HepG2 (cell line): ENCODE results near the gene TMEM14A. TPM values are rescaled to one million over a fixed set of nuclear protein-coding genes. Genes with fewer than 3 reads are reported as not detected.

Experiments
- ATAD3A ChIP-seq: sonication (generic); formaldehyde crosslinking; IDR thresholded peaks from 2 replicates; pipeline ENCODE4 v1.4.0; 2020; ENCODE audit warnings: missing genetic modification reagents
- EEA1 ChIP-seq: sonication (generic); formaldehyde crosslinking; IDR thresholded peaks from 2 replicates; pipeline ENCODE4 v1.5.1; 2020; ENCODE audit warnings: mild to moderate bottlenecking, missing genetic modification reagents, borderline replicate concordance
- EED ChIP-seq: sonication (generic); formaldehyde crosslinking; IDR thresholded peaks from 2 replicates; pipeline ENCODE4 v1.5.0; 2020; ENCODE audit warnings: mild to moderate bottlenecking, missing genetic modification reagents
- KDM1A ChIP-seq: IDR thresholded peaks from 2 replicates; pipeline ENCODE4 v1.6.1; 2016; ENCODE audit warnings: missing compliant biosample characterization
- MBD4 ChIP-seq: IDR thresholded peaks from 2 replicates; pipeline ENCODE4 v1.6.1; 2012; ENCODE audit warnings: low read length, inconsistent platforms, borderline replicate concordance
- MYC ChIP-seq: sonication (generic); formaldehyde crosslinking; IDR thresholded peaks from 2 replicates; pipeline ENCODE4 v1.9.0; 2021; ENCODE audit warnings: missing genetic modification reagents, borderline replicate concordance
- RBFOX2 ChIP-seq: fragments of 200-400 bp; formaldehyde crosslinking; IDR thresholded peaks from 2 replicates; pipeline ENCODE4 v1.6.1; 2017; ENCODE audit warnings: low read depth, mild to moderate bottlenecking, low read length
- TEAD3 ChIP-seq: optimal IDR thresholded peaks from 2 replicates; pipeline ENCODE3; 2016; ENCODE audit warnings: borderline replicate concordance
- TOPORS ChIP-seq: sonication (generic); formaldehyde crosslinking; IDR thresholded peaks from 2 replicates; pipeline ENCODE4 v1.8.0; 2023; ENCODE audit warnings: mild to moderate bottlenecking, missing genetic modification reagents
- ZBTB3 ChIP-seq: sonication (generic); formaldehyde crosslinking; IDR thresholded peaks from 2 replicates; pipeline ENCODE4 v1.4.0; 2020; ENCODE audit warnings: low read depth, mild to moderate bottlenecking, moderate library complexity, missing genetic modification reagents, borderline replicate concordance
- ZNF225 ChIP-seq: sonication (generic); formaldehyde crosslinking; IDR thresholded peaks from 2 replicates; pipeline ENCODE4 v1.4.0; 2020; ENCODE audit warnings: mild to moderate bottlenecking, missing genetic modification reagents
- ZNF484 ChIP-seq: sonication (generic); formaldehyde crosslinking; IDR thresholded peaks from 2 replicates; pipeline ENCODE4 v1.5.1; 2020; ENCODE audit warnings: mild to moderate bottlenecking, low read depth, missing genetic modification reagents, borderline replicate concordance
- ZNF615 ChIP-seq: sonication (generic); formaldehyde crosslinking; IDR thresholded peaks from 2 replicates; pipeline ENCODE4 v1.5.0; 2020; ENCODE audit warnings: mild to moderate bottlenecking, missing genetic modification reagents, borderline replicate concordance
- ZNF619 ChIP-seq: sonication (generic); formaldehyde crosslinking; IDR thresholded peaks from 2 replicates; pipeline ENCODE4 v1.4.0; 2020; ENCODE audit warnings: mild to moderate bottlenecking, missing genetic modification reagents
- ZNF7 ChIP-seq: IDR thresholded peaks from 2 replicates; pipeline ENCODE4 v1.6.1; 2016; ENCODE audit warnings: missing biosample characterization, missing genetic modification reagents
- ZNF75D ChIP-seq: sonication (generic); formaldehyde crosslinking; IDR thresholded peaks from 2 replicates; pipeline ENCODE4 v1.8.1; 2023; ENCODE audit warnings: missing genetic modification reagents, mild to moderate bottlenecking, borderline replicate concordance
- ZNF782 ChIP-seq: sonication (generic); formaldehyde crosslinking; IDR thresholded peaks from 2 replicates; pipeline ENCODE4 v1.4.0; 2020; ENCODE audit warnings: missing genetic modification reagents, mild to moderate bottlenecking, borderline replicate concordance
- ZNF790 ChIP-seq: sonication (generic); formaldehyde crosslinking; IDR thresholded peaks from 2 replicates; pipeline ENCODE4 v1.8.0; 2022; ENCODE audit warnings: missing genetic modification reagents, mild to moderate bottlenecking, borderline replicate concordance
- polyA plus RNA-seq, 8 experiments: library from polyadenylated mRNA; depleted of rRNA in 3 of 8; stranded (reverse) in 7 of 8; unstranded in 1 of 8; fragments of >200 nt; fragmentation: Illumina TruSeq in 4 of 8; extraction: Trizol in 4 of 8; gene quantifications; 2 replicates each; pipeline versions ENCODE4 v1.2.1 to v1.2.3, GENCODE V29; 2011 to 2016; ENCODE audit warnings: low read depth in 4 of 8, missing spikeins in 1 of 8, mixed read lengths in 1 of 8; ENCODE audit not compliant: insufficient read depth in 1 of 8
- total RNA-seq, 5 experiments: library from RNA; depleted of rRNA; stranded (reverse); fragments of >200 nt; fragmentation: Illumina TruSeq; extraction: Trizol; gene quantifications; 2 replicates each; pipeline ENCODE4 v1.2.3, GENCODE V29; 2016; ENCODE audit warnings: low read depth in 1 of 5
- TF ChIP-seq, protein P1 (sequence below): sonication (generic); formaldehyde crosslinking; IDR thresholded peaks from 2 replicates; pipeline ENCODE4 v1.4.0; 2020; ENCODE audit warnings: missing genetic modification reagents
- TF ChIP-seq, protein P2 (sequence below): sonication (generic); formaldehyde crosslinking; IDR thresholded peaks from 2 replicates; pipeline ENCODE4 v1.8.1; 2022; ENCODE audit warnings: mild to moderate bottlenecking, missing genetic modification reagents
- TF ChIP-seq, protein P3 (sequence below): sonication (generic); formaldehyde crosslinking; conservative IDR thresholded peaks from 2 replicates; pipeline ENCODE4 v1.8.0; 2022; ENCODE audit warnings: low read depth, missing genetic modification reagents
- TF ChIP-seq, protein P4 (sequence below): sonication (generic); formaldehyde crosslinking; IDR thresholded peaks from 2 replicates; pipeline ENCODE4 v1.4.0; 2020; ENCODE audit warnings: missing genetic modification reagents

The TMEM14A gene
- total and polyA plus RNA-seq, 2 of the 13 experiments (the other 11 are each of a cell fraction or from before 2014, with no cell fraction given): 24.6 to 73.7 TPM

DNA sequence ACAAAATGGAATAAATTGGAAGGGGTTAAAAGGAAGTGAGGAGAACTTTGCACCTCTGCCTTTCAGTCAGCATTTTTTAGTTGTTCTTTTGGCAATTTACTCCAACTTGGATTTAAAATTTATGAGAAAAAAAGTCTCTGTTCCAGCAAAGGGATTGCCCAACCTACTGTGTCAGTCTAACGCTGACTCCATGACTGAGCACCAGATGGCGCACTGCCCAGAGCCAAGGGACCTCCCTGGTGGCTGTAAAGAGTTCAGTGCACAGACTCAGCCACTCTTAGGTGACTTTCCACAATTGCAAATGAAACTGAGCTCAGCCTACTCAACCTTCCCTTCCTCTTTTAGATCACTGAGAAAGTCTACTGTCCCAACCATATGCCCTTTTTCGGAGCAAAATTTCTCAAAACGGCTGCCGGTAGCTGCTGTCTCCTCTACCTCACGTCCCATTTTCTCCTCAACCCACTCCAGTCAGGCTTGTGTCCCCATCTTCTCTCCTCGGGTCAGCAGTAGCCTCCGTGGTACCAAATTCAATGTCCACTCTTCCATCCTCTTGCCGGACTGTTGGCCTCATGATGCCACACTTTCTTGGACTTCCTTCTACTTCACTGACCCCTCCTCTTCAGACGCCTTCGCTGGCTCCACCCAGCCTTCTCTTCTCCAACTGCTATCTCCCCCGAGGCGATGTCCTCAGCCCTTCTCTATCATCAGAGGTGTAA, 53.7 kb downstream of the TMEM14A start (continued):
- TF ChIP-seq ZNF7 (CRISPR knock-in tag) (no peak), EEA1 (CRISPR knock-in tag) (no peak), ZNF782 (CRISPR knock-in tag) (no peak), MYC (CRISPR knock-in tag) (0 out of 2 replicates have a peak, but pooled peaks have one; percentile 8), ZNF484 (CRISPR knock-in tag) (no peak), ZNF615 (no peak), ZNF619 (CRISPR knock-in tag) (no peak), TOPORS (CRISPR knock-in tag) (0 out of 2 replicates have a peak, but pooled peaks have one; percentile 23), TEAD3 (CRISPR knock-in tag) (peak; percentile 78), ZNF75D (CRISPR knock-in tag) (no peak), ATAD3A (CRISPR knock-in tag) (no peak), RBFOX2 (no peak), ZBTB3 (no peak; the same call in 1 of the 2 replicates), EED (CRISPR knock-in tag) (no peak), KDM1A (CRISPR knock-in tag) (0 out of 2 replicates have a peak, but pooled peaks have one; percentile 39), MBD4 (no peak), ZNF225 (CRISPR knock-in tag) (no peak; the same call in 1 of the 2 replicates), ZNF790 (CRISPR knock-in tag) (no peak)
- TF ChIP-seq, protein P1, sequence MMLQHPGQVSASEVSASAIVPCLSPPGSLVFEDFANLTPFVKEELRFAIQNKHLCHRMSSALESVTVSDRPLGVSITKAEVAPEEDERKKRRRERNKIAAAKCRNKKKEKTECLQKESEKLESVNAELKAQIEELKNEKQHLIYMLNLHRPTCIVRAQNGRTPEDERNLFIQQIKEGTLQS (CRISPR knock-in tag): 0 out of 2 replicates have a peak, but pooled peaks have one; percentile 42
- TF ChIP-seq, protein P2, sequence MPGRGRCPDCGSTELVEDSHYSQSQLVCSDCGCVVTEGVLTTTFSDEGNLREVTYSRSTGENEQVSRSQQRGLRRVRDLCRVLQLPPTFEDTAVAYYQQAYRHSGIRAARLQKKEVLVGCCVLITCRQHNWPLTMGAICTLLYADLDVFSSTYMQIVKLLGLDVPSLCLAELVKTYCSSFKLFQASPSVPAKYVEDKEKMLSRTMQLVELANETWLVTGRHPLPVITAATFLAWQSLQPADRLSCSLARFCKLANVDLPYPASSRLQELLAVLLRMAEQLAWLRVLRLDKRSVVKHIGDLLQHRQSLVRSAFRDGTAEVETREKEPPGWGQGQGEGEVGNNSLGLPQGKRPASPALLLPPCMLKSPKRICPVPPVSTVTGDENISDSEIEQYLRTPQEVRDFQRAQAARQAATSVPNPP: no peak
- TF ChIP-seq, protein P3, sequence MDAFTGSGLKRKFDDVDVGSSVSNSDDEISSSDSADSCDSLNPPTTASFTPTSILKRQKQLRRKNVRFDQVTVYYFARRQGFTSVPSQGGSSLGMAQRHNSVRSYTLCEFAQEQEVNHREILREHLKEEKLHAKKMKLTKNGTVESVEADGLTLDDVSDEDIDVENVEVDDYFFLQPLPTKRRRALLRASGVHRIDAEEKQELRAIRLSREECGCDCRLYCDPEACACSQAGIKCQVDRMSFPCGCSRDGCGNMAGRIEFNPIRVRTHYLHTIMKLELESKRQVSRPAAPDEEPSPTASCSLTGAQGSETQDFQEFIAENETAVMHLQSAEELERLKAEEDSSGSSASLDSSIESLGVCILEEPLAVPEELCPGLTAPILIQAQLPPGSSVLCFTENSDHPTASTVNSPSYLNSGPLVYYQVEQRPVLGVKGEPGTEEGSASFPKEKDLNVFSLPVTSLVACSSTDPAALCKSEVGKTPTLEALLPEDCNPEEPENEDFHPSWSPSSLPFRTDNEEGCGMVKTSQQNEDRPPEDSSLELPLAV (CRISPR knock-in tag): no peak
- TF ChIP-seq, protein P4, sequence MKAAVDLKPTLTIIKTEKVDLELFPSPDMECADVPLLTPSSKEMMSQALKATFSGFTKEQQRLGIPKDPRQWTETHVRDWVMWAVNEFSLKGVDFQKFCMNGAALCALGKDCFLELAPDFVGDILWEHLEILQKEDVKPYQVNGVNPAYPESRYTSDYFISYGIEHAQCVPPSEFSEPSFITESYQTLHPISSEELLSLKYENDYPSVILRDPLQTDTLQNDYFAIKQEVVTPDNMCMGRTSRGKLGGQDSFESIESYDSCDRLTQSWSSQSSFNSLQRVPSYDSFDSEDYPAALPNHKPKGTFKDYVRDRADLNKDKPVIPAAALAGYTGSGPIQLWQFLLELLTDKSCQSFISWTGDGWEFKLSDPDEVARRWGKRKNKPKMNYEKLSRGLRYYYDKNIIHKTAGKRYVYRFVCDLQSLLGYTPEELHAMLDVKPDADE (CRISPR knock-in tag): no peak
